Measurements from ENCODE around the gene PLP2.
"Not testable (repeated sequence)": the region's sequence is repeated elsewhere in the genome, so short reads cannot be mapped to it uniquely, and the experiment has no call there.

Gene PLP2, protein sequence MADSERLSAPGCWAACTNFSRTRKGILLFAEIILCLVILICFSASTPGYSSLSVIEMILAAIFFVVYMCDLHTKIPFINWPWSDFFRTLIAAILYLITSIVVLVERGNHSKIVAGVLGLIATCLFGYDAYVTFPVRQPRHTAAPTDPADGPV

DNA sequence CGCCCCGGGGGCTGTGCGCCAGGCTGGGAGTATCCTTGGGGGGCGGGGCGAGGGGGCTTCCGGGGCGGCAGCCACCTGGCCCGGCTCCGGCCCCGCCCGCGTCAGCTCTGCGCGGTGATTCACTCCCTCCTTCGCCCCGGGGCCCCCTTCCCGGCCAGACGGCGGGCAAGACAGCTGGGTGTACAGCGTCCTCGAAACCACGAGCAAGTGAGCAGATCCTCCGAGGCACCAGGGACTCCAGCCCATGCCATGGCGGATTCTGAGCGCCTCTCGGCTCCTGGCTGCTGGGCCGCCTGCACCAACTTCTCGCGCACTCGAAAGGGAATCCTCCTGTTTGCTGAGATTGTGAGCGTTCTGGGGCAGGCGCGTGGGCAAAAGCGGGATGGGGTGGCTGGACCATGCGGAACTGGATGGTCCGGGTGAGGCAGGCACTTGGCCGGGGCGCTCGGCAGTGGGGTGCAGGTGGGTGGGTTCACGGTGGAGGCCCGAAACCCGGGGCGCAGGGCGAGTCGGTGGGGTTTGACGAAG lies at the start of gene PLP2:
Gene PLP2, plus strand, starts transcription at position 147 of the 528 bp plus-strand sequence. Its CDS starts 103 bp downstream, at position 250.
- DNase-seq: peak; percentile 10 to 48 (median 40)

GRCh38 chrX:49122499-49122898 lies 49.2 kb upstream of the PLP2 start:
- no peak for DNase-seq

DNA sequence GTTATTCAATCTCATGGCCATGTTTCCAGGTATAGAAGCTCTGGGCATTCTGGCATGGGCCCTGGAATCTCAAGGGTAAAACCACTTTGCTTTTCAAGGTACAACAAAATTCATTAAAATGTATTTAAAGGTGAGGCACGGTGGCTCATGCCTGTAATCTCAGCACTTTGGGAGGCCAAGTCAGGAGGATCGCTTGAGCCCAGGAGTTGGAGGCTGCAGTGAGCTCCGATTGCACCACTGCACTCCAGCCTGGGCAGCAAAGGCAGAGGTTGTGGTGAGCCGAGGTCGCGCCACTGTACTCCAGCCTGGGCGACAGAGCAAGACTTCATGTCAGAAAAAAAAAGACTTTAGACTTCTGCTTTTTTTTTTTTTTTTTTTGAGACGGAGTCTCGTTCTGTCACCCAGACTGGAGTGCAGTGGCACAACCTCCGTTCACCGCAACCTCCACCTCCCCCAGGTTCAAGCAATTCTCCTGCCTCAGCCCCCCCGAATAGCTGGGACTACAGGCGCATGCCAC lies 43.9 kb upstream of the PLP2 start:
- not testable (repeated sequence) for DNase-seq

GRCh38 chrX:49129427-49129826 lies 42.3 kb upstream of the PLP2 start:
- no peak for DNase-seq

DNA sequence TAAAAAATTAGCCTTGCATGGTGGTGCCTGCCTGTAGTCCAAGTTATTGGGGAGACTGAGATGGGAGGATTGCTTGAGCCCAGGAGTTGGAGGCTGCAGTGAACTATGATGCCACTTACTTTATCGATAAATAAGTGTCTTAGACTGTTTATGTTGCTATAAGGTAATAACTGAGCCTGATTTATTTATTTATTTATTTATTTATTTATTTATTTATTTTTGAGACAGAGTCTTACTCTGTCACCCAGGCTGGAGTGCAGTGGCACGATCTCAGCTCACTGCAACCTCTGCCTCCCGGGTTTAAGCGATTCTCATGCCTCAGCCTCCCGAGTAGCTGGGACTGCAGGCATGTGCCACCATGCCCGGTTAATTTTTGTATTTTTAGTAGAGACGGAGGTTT lies 39.4 kb upstream of the PLP2 start:
- not testable (repeated sequence) for DNase-seq

GRCh38 chrX:49133759-49134158 lies 37.9 kb upstream of the PLP2 start:
- no peak for DNase-seq

GRCh38 chrX:49137492-49137891 lies 34.2 kb upstream of the PLP2 start:
- no peak for DNase-seq

- DNase-seq: no peak
Measured at GRCh38 chrX:49139713-49140112, 32.0 kb upstream of the PLP2 start.

- not testable (repeated sequence) for DNase-seq
Measured at GRCh38 chrX:49142264-49142663, 29.4 kb upstream of the PLP2 start.

DNA sequence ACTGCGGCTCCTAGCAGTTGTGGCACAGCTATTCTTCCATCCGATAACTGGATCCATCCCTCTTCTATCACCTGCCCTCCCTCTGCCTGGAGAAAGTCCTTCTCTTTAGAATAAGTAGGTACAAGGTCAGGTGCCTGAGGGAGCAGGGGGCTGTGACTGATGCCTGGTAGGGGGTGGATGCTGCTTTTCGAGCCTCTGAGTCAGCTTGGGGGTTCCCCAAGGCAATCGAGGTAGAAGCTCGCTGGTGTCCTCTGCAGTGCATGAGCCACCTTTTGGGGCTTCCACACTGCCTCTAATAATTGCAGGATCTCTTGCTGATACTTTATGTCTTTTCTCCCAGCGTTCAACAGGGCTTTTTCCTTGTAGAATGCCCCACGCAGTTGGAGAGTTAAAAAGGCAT lies 28.5 kb upstream of the PLP2 start:
- DNase-seq: not testable (repeated sequence)

- DNase-seq: no peak
Measured at GRCh38 chrX:49147282-49147681, 24.4 kb upstream of the PLP2 start.

DNA sequence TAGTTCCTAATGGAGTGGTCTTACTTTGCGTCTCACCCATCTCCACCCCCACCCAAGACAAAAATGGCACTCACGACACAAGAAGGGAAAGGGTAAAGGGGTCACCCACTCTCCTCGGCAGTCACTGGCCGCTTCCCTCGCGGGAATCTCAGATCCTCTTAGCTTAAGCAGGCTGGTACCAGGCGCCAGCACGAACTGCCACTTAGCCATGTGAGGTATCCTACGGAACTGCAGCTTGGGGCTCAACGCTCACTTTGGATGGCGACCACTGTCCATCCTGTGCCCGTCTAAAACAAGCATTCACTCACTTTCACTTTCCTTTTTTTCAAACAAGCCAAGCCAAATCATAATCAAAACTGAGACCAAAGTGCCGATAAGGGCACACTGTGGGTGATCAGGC lies 23.8 kb upstream of the PLP2 start:
- no peak for DNase-seq

GRCh38 chrX:49148390-49149100 lies 23.2 kb upstream of the PLP2 start:
- DNase-seq: not testable (repeated sequence)

GRCh38 chrX:49149291-49149690 lies 22.4 kb upstream of the PLP2 start:
- DNase-seq: not testable (repeated sequence)

DNA sequence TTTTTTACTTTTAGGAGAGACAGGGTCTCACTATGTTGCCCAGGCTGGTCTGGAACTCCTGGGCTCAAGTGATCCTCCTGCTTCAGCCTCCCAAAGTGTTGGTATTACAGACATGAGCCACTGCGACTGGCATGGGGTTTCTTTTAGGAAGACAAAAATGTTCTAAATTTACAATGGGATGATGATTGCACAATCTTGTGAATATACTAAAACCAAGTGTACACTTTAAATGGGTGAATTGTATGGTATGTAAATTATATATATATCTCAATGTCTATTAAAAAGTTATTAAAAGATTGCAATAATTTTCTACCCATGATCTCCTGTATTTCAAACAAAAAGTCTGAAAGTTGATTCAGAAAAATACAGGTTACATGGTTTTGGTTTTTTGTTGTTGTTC lies 18.2 kb upstream of the PLP2 start:
- DNase-seq: no peak

- DNase-seq: peak in 1 of 6 experiments; percentile 31
Measured at GRCh38 chrX:49155243-49155899, 16.3 kb upstream of the PLP2 start.

- DNase-seq: peak; percentile 66 to 85 (median 77)
Measured at GRCh38 chrX:49155900-49156837, 15.5 kb upstream of the PLP2 start.

DNA sequence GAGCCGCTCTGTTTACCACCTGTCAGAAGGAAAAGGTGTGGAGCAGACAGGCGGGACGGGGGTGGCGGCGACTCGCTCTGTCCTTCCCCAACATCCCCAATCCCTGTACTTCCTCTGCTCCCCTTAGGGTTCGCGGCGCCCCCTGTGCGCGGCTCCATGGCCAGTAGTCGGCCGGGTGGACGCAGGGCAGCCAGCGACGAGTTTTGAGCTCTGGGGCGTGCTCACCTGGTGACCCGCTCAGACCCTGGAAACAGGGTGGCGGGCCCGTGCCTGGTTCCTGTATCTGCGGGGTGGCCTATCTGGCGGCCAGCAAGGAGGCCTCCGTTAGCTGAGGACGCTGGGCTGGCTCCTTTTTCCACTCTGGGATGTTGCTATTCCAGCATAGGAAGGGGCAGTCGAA lies 14.5 kb upstream of the PLP2 start:
- DNase-seq: no peak

- no peak for DNase-seq
Measured at GRCh38 chrX:49160908-49161307, 10.8 kb upstream of the PLP2 start.

- no peak for DNase-seq
Measured at GRCh38 chrX:49161632-49162031, 10.1 kb upstream of the PLP2 start.

- no peak for DNase-seq
Measured at GRCh38 chrX:49162620-49163019, 9.1 kb upstream of the PLP2 start, which contains the start of gene MAGIX. TSS of gene MAGIX (plus strand) at chrX:49162758. CDS start at chrX:49162890, 132 bp downstream.

Data from stimulated activated naive CD4-positive, alpha-beta T cell (primary cell).